T-helper 1 cell (primary cell): ENCODE data around the gene DYNAP.

Source experiments
- DNase-seq, 5 donors: peaks; one replicate each; pipeline ENCODE4 v3.0.0-alpha.2; 2012 to 2020

The DYNAP gene

DNA sequence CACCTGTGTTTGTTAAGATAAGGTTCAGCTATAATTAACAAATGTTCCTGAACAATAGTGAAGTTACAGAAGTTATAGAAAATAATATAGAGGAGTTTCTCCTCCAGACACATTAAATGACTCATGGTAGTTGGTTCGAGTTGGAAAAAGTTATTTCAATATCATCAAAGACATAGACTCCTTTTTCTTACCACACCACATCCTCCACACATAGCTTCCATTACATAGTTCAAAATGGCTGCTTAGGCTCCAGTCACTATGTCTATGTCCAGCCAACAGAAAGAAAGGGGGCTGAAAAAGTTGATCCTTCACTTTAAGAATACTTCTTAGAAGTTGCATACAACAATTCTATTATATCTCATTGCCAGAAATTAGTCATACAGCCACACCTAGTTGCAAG is 50.7 kb downstream of the DYNAP start:
- no peak for DNase-seq

DNA sequence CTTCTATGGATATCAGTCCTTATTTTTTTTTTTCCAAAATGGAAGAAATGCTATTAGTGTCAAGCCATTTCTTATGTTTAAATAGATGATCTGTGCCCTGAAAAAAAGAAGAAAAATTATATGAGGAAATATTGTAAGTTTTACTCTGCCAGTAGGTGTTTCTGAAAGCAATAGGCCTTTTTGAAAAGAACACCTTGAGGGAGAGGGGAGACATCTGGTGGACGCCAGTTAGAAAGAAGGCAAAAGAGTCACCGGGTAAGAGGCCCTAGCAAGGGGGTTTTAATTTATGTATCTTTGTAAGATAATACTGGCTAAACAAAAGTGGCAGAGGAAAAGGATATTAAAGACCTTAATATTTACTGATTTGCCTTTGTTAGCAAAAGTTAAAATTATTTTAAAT is 56.1 kb downstream of the DYNAP start:
- no peak for DNase-seq
